Heart left ventricle (tissue), 16 donors: Measurements from ENCODE around the gene OR4K1. TPM values are rescaled to one million over a fixed set of nuclear protein-coding genes. Genes with fewer than 3 reads are reported as not detected.

Source experiments
- ATAC-seq, 4 donors: fragments of 200-7000 bp; cut with Tn5 transposase; one replicate each; pipeline ENCODE4 v1.9.1; 2020 to 2022; ENCODE audit warnings: moderate library complexity in 4 of 4, mild to moderate bottlenecking in 3 of 4, moderate number of reproducible peaks in 1 of 4
- DNase-seq, 5 donors: peaks; one replicate each; pipeline ENCODE4 v3.0.0-alpha.2; 2020
- H3K27ac ChIP-seq, 12 donors: fragments of 200-600 bp; sonication (generic) in 4 of 12; one replicate each; pipeline versions ENCODE4 v1.5.0 to v1.8.0; 2016 to 2022; ENCODE audit warnings: mild to moderate bottlenecking in 2 of 12
- H3K27me3 ChIP-seq, 9 donors: fragments of 200-600 bp; sonication (generic) in 2 of 9; one replicate each; pipeline versions ENCODE4 v1.5.1 to v1.8.0; 2016 to 2022; ENCODE audit warnings: mild to moderate bottlenecking in 3 of 9
- H3K36me3 ChIP-seq, 9 donors: fragments of 200-600 bp; sonication (generic) in 2 of 9; one replicate each; pipeline versions ENCODE4 v1.5.0 to v1.8.0; 2018 to 2022; ENCODE audit warnings: mild to moderate bottlenecking in 2 of 9
- H3K4me1 ChIP-seq, 12 donors: fragments of 200-600 bp; sonication (generic) in 4 of 12; one replicate each; pipeline versions ENCODE4 v1.5.0 to v1.8.0; 2016 to 2022; ENCODE audit warnings: mild to moderate bottlenecking in 3 of 12
- H3K4me3 ChIP-seq, 12 donors: fragments of 200-600 bp; sonication (generic) in 4 of 12; one replicate each; pipeline versions ENCODE4 v1.5.0 to v1.8.0; 2017 to 2022; ENCODE audit warnings: mild to moderate bottlenecking in 9 of 12, moderate library complexity in 4 of 12
- H3K9me3 ChIP-seq, 12 donors: fragments of 200-600 bp; sonication (generic) in 4 of 12; one replicate each; pipeline versions ENCODE4 v1.5.0 to v1.8.0; 2016 to 2022; ENCODE audit warnings: mild to moderate bottlenecking in 1 of 12
- CTCF ChIP-seq, 12 donors: fragments of 200-600 bp; sonication (generic) in 4 of 12; IDR thresholded peaks; one replicate each; pipeline versions ENCODE4 v1.5.0 to v1.8.0; 2018 to 2022; ENCODE audit warnings: antibody characterized with exemption in 12 of 12, mild to moderate bottlenecking in 5 of 12
- POLR2A ChIP-seq, 2 donors: fragments of 450-650 bp; IDR thresholded peaks; one replicate each; pipeline ENCODE4 v1.6.1; 2017; ENCODE audit warnings: antibody characterized with exemption in 2 of 2, mild to moderate bottlenecking in 2 of 2, moderate library complexity in 2 of 2
- WGBS, 4 donors: extraction: QIAGEN DNeasy Blood & Tissue Kit in 2 of 4; methylation state at CpG; one replicate each; pipeline versions ENCODE4 v1.1.5 to v1.1.7; 2013 to 2018; 5-methylcytosine and 5-hydroxymethylcytosine counted together
- intact Hi-C, 10 donors: fragments of 100-400 bp; cut with DNase I; formaldehyde crosslinking; loops; one replicate each; pipeline versions ENCODE4 v1.11.1 to v1.14.2; 2022
- polyA plus RNA-seq, 2 donors: library from polyadenylated mRNA; stranded (reverse); fragments of 200-250 nt; gene quantifications; one replicate each; pipeline ENCODE4 v1.2.3, GENCODE V29; 2013
- total RNA-seq, 9 donors: library from RNA; depleted of rRNA in 2 of 9; stranded (reverse); fragments of >200 nt in 2 of 9; fragmentation: NEBNext Ultra II Directional in 3 of 9; extraction: Animal tissue kit (Norgen Biotek cat#: 25700) in 3 of 9; gene quantifications; one replicate each; pipeline versions ENCODE4 v1.1.0 to v1.2.4, GENCODE V29; 2016 to 2023
- donor health status: ischemic (EF 13 %, LVEDD 7.1; RV severe dilation, severe dysfunction).
- donor health status: healthy with polysubstance abuse.
- donor health status: DM: no; HTN: yes; CAD: no.
- donor health status: DM: no; HTN: no; CAD: no.
- donor health status: ischemic (EF 25% LVEDD 6.9; RV normal size, moderate dysfunction).
- donor health status: ischemic (EF 25% LVEDD 5.7; RV mildly dilated, moderate dysfunction).
- donor health status: healthy.
- donor health status: DM: yes; HTN: yes; CAD: no.
- donor health status: ischemic (EF 35%, LVEDD 5.7; RV mildly dilated, moderate dysfunction).
- donor health status: nonischemic (EF 11% LVEDD 7.7; RV severe dilation, severe dysfunction).
- donor health status: DM: yes; HTN: yes; CAD: no.
- donor health status: PGD.
- donor health status: ischemic (EF 29% LVEDD 5.4; RV normal size, mild dysfunction).
- donor health status: nonischemic (EF 23%, LVEDD 6.1; RV moderate dilation, normal function).

Gene OR4K1
- total and polyA plus RNA-seq, 11 donors, result not detected

GRCh38 chr14:19918553-19919264 lies 12.0 kb upstream of the OR4K1 start:
- H3K36me3 ChIP-seq, result no peaks in the 10 kb centered on the region
- no peaks in the 10 kb centered on the region for H3K4me1 ChIP-seq
- H3K27ac ChIP-seq, result no peak overlapping the region
- no peak overlapping the region for H3K4me3 ChIP-seq
- H3K27me3 ChIP-seq, result no peaks in the 10 kb centered on the region
- ATAC-seq (no peak), DNase-seq (no peak)
- no peaks in the 10 kb centered on the region for H3K9me3 ChIP-seq
- 46 to 49% (median 48%) methylated on average over 4 of the region's 4 CpGs for WGBS, 4 donors
- TF ChIP-seq CTCF (IDR thresholded peaks at IDR 0.05) (no peak), POLR2A (IDR thresholded peaks at IDR 0.05) (no peak)
- intact Hi-C loops, result no loop called here

- no peak for DNase-seq
- no peak within 1 kb of the TSS for H3K27ac ChIP-seq
- intact Hi-C loops, result no loop called here
- H3K27me3 ChIP-seq, result no peaks in the 10 kb centered on the region
- no peak for ATAC-seq
- no peaks in the 10 kb centered on the region for H3K36me3 ChIP-seq
- H3K9me3 ChIP-seq, result no peaks in the 10 kb centered on the region
- no peak within 1 kb of the TSS for H3K4me3 ChIP-seq
- H3K4me1 ChIP-seq, result no peaks in the 10 kb centered on the region
- TF ChIP-seq POLR2A (IDR thresholded peaks at IDR 0.05), result no peak
- TF ChIP-seq CTCF (IDR thresholded peaks at IDR 0.05), result no peak
These were observed 10.6 kb upstream of the OR4K1 start, which contains the start of gene OR4K5 for GRCh38 chr14:19920021-19920657. Gene OR4K5, plus strand, starts transcription at chr14:19920607. Its CDS starts 0 bp downstream, at chr14:19920607.

GRCh38 chr14:19941668-19942067 lies 11.0 kb downstream of the OR4K1 start:
- intact Hi-C loops, result no loop called here
- 56 to 85% (median 80%) methylated on average over 1 of the region's 1 CpG for WGBS, 4 donors
- ATAC-seq (no peak), DNase-seq (no peak)
- Histone ChIP-seq H3K4me1 (no peaks in the 10 kb centered on the region), H3K9me3 (peaks cover 0 to 7% (median 0%) of the 10 kb centered on the region in 12 donors), H3K36me3 (no peaks in the 10 kb centered on the region), H3K4me3 (no peak overlapping the region), H3K27me3 (no peaks in the 10 kb centered on the region), H3K27ac (no peak overlapping the region)
- TF ChIP-seq POLR2A (IDR thresholded peaks at IDR 0.05) (no peak), CTCF (IDR thresholded peaks at IDR 0.05) (no peak)

- Histone ChIP-seq H3K4me3 (no peak overlapping the region), H3K9me3 (no peaks in the 10 kb centered on the region), H3K27me3 (no peaks in the 10 kb centered on the region), H3K4me1 (no peaks in the 10 kb centered on the region), H3K36me3 (no peaks in the 10 kb centered on the region), H3K27ac (no peak overlapping the region)
- DNase-seq (no peak), ATAC-seq (no peak)
- no peak for TF ChIP-seq CTCF (IDR thresholded peaks at IDR 0.05)
- TF ChIP-seq POLR2A (IDR thresholded peaks at IDR 0.05), result no peak
- intact Hi-C loops, result no loop called here
- 70 to 78% (median 75%) methylated on average over 3 of the region's 3 CpGs for WGBS, 4 donors
These were observed 16.8 kb downstream of the OR4K1 start for GRCh38 chr14:19947413-19948090.
